ENCODE data around the gene SCCPDH. TPM values are rescaled to one million over a fixed set of nuclear protein-coding genes. Genes with fewer than 3 reads are reported as not detected.

The SCCPDH gene
- total RNA-seq, 2 donors from 2014 or later = 25.1 to 28.9 TPM

DNA sequence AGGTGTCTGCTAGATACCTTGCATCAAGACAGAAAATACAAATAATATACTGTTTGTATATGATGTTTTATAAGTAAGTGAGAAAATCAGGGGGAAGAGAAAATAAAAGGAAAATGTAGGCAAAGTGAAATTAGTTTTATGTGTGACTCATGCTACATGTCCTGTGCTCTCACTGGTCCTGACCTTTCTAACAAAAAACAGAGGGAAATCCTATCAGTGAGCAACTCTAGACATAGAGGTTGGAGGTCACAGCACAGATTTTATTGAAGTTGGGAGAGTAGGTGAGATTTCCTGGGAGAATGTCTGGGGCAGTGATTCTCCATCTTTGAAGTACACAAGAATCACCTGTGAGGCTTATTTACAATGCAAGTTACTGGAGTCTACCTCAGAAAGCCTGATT, 9.5 kb downstream of the SCCPDH start:
- Mint-ChIP-seq H3K27ac (no peak overlapping the region), H3K4me3 (no peak overlapping the region), H3K27me3 (ENCODE audit: insufficient read depth) (no peaks in the 10 kb centered on the region), H3K36me3 (ENCODE audit: low read depth) (peaks cover 91% of the 10 kb centered on the region), H3K9me3 (peaks cover 33% of the 10 kb centered on the region), H3K4me1 (no peaks in the 10 kb centered on the region)
- Histone ChIP-seq H3K9ac (ENCODE audit: extremely low read depth, low read length, poor library complexity, severe bottlenecking) (no peak overlapping the region), H3K4me1 (ENCODE audit: control insufficient read depth, insufficient read depth, low read length) (no peaks in the 10 kb centered on the region), H3K4me3 (ENCODE audit: low read length) (no peak overlapping the region), H3K27me3 (ENCODE audit: control insufficient read depth, insufficient read depth, low read length, poor library complexity, severe bottlenecking) (no peaks in the 10 kb centered on the region), H3K36me3 (ENCODE audit: control insufficient read depth, insufficient read depth, low read length) (peaks cover 69% of the 10 kb centered on the region), H3K27ac (ENCODE audit: low read depth, low read length) (no peak overlapping the region), H3K9me3 (ENCODE audit: control insufficient read depth, low read length) (peaks cover 34% of the 10 kb centered on the region)
- TF ChIP-seq, protein P1, sequence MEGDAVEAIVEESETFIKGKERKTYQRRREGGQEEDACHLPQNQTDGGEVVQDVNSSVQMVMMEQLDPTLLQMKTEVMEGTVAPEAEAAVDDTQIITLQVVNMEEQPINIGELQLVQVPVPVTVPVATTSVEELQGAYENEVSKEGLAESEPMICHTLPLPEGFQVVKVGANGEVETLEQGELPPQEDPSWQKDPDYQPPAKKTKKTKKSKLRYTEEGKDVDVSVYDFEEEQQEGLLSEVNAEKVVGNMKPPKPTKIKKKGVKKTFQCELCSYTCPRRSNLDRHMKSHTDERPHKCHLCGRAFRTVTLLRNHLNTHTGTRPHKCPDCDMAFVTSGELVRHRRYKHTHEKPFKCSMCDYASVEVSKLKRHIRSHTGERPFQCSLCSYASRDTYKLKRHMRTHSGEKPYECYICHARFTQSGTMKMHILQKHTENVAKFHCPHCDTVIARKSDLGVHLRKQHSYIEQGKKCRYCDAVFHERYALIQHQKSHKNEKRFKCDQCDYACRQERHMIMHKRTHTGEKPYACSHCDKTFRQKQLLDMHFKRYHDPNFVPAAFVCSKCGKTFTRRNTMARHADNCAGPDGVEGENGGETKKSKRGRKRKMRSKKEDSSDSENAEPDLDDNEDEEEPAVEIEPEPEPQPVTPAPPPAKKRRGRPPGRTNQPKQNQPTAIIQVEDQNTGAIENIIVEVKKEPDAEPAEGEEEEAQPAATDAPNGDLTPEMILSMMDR (conservative IDR thresholded peaks at IDR 0.05) = no peak
- DNase-seq = no peak

DNA sequence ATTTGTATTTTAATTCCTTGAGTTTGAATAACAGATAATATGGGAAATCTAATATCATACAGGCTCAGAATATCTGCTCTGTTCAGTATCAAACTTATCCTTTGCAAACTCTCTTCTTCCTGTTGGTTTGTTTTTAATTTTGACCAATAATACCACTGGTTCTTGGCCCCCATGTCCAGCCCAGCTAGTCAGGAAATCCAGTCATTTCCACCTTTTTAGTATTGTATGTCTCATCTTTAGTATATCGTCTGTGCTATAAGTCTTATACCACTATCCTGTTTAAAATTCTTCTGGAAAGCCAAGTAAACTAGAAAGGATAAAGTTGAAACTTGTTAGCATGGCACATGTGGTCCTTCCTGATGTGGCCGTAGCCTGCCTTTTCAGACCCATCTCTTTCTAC, 10.7 kb downstream of the SCCPDH start:
- Histone ChIP-seq H3K27ac (ENCODE audit: low read depth, low read length) (no peak overlapping the region), H3K9ac (ENCODE audit: extremely low read depth, low read length, poor library complexity, severe bottlenecking) (no peak overlapping the region), H3K4me3 (ENCODE audit: low read length) (no peak overlapping the region), H3K9me3 (ENCODE audit: control insufficient read depth, low read length) (peaks cover 25% of the 10 kb centered on the region), H3K4me1 (ENCODE audit: control insufficient read depth, insufficient read depth, low read length) (no peaks in the 10 kb centered on the region), H3K27me3 (ENCODE audit: control insufficient read depth, insufficient read depth, low read length, poor library complexity, severe bottlenecking) (no peaks in the 10 kb centered on the region), H3K36me3 (ENCODE audit: control insufficient read depth, insufficient read depth, low read length) (peaks cover 64% of the 10 kb centered on the region)
- TF ChIP-seq, protein P1 (conservative IDR thresholded peaks at IDR 0.05) = no peak
- Mint-ChIP-seq H3K9me3 (peaks cover 21% of the 10 kb centered on the region), H3K36me3 (ENCODE audit: low read depth) (peaks cover 86% of the 10 kb centered on the region), H3K27ac (no peak overlapping the region), H3K27me3 (ENCODE audit: insufficient read depth) (no peaks in the 10 kb centered on the region), H3K4me3 (no peak overlapping the region), H3K4me1 (no peaks in the 10 kb centered on the region)
- WGBS, 2 experiments (ENCODE audit: insufficient coverage in 1 of 2, insufficient read length in 1 of 2) = 91 to 99% methylated on average over 1 to 2 of the region's 2 CpGs
- DNase-seq = no peak

DNA sequence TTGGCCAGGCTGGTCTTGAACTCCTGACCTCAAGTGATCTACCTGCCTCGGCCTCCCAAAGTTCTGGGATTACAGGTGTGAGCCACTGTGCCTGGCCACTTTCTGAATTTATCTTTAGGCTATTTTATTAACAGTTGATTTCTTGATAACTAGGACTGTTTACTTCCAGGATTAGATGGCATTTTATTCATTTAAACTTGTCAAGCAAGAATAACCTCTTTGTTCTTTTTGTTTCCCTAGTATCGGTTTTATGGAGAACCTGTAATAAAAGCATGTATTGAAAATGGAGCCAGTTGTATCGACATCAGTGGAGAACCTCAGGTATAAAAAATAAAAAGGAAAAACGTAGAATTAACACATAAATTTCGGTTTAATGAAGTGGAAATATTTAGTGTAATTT, 11.5 kb downstream of the SCCPDH start:
- Mint-ChIP-seq H3K27me3 (ENCODE audit: insufficient read depth) (no peaks in the 10 kb centered on the region), H3K4me3 (no peak overlapping the region), H3K9me3 (peaks cover 13% of the 10 kb centered on the region), H3K27ac (no peak overlapping the region), H3K36me3 (ENCODE audit: low read depth) (peaks cover 80% of the 10 kb centered on the region), H3K4me1 (no peaks in the 10 kb centered on the region)
- no peaks in the 10 kb centered on the region for H3K27me3 ChIP-seq (ENCODE audit: control insufficient read depth, insufficient read depth, low read length, poor library complexity, severe bottlenecking)
- no peaks in the 10 kb centered on the region for H3K4me1 ChIP-seq (ENCODE audit: control insufficient read depth, insufficient read depth, low read length)
- peaks cover 19% of the 10 kb centered on the region for H3K9me3 ChIP-seq (ENCODE audit: control insufficient read depth, low read length)
- WGBS, 2 experiments (ENCODE audit: insufficient coverage in 1 of 2, insufficient read length in 1 of 2) = 94 to 95% methylated on average over 3 to 5 of the region's 5 CpGs
- no peak overlapping the region for H3K4me3 ChIP-seq (ENCODE audit: low read length)
- H3K36me3 ChIP-seq (ENCODE audit: control insufficient read depth, insufficient read depth, low read length) = peaks cover 64% of the 10 kb centered on the region
- H3K27ac ChIP-seq (ENCODE audit: low read depth, low read length) = no peak overlapping the region
- TF ChIP-seq, protein P1 (conservative IDR thresholded peaks at IDR 0.05) = no peak
- no peak for DNase-seq
- H3K9ac ChIP-seq (ENCODE audit: extremely low read depth, low read length, poor library complexity, severe bottlenecking) = no peak overlapping the region

All from endodermal cell (in vitro differentiated cells).